ENCODE measurements around the gene NISCH. TPM values are rescaled to one million over a fixed set of nuclear protein-coding genes. Genes with fewer than 3 reads are reported as not detected.

Gene NISCH
- total RNA-seq, 1 experiment from 2014 or later = 8.1 TPM

DNA sequence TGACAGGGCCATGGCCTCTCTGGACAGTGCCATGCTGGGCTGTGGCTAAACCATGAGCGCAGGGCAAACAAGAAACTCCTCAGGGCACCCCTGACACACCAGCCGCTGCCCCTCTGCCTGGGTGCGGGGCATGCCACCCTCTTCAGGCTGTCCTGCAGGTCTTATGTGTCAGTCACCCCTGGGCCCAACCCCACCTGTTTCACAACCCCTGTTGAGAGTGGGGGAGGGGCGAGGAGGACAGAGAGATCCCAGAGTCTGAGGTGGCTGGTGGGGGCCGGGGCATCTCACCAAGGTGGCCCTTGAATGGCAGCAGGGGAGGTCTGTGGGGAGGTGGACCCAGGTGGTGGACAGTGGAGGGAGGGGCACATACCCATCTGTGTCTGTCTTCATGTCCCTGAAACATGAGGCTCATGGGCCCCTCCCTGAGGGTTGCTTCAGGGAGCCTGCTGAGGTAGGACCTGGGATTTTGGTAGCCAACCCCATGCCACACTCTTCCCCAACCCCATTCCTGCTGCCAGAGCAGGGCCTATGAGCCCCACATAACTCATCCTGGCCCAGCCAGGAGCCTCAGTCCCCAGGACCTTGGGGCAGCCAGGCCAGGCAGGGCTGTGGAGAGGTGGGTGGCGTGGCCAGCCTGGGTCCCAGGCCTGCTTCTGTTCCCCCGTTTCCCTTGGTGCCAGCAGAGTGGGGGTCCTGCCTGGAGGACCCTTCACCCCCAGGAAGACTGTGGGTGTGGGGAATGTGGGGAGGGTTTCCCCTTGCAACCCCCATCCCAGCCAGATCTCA, 38.0 kb downstream of the NISCH start:
- no peaks in the 10 kb centered on the region; the same call in 1 of the 2 replicates for H3K36me3 ChIP-seq
- no peak for DNase-seq
- H3K4me3 ChIP-seq = no peak overlapping the region
- H3K27me3 ChIP-seq = no peaks in the 10 kb centered on the region
- no peaks in the 10 kb centered on the region for H3K9me3 ChIP-seq

DNA sequence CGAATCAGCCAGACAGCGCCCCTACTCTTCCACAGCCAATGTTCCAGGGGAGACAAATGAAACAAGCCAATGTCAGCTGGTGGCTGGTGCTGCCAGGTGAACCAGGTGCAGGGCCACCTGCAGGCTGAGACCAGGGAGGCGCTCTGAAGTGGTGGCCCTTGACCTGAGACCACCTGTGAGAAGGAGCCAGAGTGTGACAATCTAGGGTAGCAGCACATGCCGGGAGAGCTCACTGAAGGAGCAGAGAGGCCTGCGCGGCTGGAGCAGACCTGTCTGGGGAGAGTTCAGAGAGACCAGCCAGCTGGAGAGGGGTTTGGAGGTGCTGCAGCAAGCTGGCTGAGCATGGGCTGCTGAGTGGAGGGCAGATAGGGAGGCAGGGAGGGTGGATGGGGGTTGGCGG, 39.0 kb downstream of the NISCH start:
- Histone ChIP-seq H3K4me3 (no peak overlapping the region), H3K9me3 (no peaks in the 10 kb centered on the region), H3K27me3 (no peaks in the 10 kb centered on the region), H3K36me3 (no peaks in the 10 kb centered on the region; the same call in 1 of the 2 replicates)
- no peak for DNase-seq

DNA sequence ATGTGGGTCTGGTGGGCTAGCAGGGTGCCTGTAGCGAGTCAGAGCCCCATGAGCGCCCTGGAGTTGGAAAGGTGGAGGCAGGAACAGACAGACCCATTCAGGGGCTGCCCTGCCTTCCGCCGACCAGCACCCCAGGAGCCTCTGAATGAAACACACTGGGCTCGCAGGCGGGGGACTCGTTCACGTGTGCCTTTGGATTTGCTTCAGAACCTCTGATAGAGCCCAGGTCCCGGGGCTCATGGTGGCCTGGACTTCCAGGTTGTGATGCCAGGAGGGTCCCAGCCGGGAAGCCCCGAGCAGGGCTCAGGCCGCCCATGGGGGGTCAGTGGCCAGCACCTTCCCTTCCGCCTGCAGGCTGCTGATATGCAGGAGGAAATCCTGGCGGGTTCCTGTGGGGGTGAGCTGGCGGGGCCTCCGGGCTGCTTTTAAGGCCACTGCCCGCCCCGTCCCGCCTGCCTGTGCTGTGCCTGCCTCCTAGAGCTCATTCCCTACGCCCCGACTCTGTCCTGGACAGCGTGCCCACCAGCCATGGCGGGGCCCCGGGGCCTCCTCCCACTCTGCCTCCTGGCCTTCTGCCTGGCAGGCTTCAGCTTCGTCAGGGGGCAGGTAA, 39.6 kb downstream of the NISCH start, which contains the start of gene STAB1:
Gene STAB1 (plus strand): TSS at position 453 of the 610 bp plus-strand sequence. CDS start 76 bp downstream, at position 529.
- DNase-seq = no peak
- H3K36me3 ChIP-seq = no peaks in the 10 kb centered on the region; the same call in 1 of the 2 replicates
- no peaks in the 10 kb centered on the region for H3K27me3 ChIP-seq
- no peak within 1 kb of the TSS for H3K4me3 ChIP-seq
- no peaks in the 10 kb centered on the region for H3K9me3 ChIP-seq

DNA sequence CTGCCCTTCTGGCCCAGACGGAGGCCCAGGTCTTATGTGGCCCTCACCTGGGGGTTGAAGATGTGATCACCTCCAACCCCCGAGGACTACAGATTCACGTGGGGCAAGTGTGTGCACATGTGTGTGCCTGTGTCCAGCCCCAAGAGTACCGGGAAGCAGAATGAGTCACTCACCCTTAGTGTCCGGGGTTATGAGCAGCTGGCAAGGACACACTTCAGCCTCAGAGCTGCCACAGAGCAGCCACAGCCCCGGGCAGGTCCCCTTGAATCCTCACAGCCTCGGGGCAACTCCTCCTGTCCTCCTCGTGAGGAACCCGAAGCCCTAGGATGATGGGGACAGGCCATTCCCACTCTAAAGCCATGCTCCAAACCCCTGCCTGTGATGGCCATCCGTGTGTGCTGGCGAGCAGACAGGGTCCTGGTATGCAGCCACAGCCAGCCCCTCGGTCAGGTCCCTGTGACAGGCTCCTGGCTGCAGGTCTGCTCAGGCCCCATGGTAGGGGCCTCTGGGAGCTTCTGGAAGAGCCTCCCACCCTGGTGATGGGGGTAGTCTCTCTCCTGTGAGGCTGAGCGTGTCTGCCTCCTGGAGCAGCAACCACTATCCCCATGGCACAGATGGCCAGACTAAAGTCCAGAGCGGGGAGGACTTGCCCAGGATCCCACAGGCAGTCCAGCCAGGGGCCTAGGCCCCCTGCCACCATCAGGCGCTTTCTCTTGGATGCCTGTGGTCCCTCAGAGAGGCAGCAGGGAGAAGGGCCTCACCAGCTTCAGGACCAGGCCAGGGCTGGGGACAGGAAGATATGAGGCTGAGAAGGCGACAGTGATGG, 40.6 kb downstream of the NISCH start:
- Histone ChIP-seq H3K9me3 (no peaks in the 10 kb centered on the region), H3K36me3 (no peaks in the 10 kb centered on the region; the same call in 1 of the 2 replicates), H3K27me3 (no peaks in the 10 kb centered on the region), H3K4me3 (no peak overlapping the region)
- peak; percentile 58 for DNase-seq

DNA sequence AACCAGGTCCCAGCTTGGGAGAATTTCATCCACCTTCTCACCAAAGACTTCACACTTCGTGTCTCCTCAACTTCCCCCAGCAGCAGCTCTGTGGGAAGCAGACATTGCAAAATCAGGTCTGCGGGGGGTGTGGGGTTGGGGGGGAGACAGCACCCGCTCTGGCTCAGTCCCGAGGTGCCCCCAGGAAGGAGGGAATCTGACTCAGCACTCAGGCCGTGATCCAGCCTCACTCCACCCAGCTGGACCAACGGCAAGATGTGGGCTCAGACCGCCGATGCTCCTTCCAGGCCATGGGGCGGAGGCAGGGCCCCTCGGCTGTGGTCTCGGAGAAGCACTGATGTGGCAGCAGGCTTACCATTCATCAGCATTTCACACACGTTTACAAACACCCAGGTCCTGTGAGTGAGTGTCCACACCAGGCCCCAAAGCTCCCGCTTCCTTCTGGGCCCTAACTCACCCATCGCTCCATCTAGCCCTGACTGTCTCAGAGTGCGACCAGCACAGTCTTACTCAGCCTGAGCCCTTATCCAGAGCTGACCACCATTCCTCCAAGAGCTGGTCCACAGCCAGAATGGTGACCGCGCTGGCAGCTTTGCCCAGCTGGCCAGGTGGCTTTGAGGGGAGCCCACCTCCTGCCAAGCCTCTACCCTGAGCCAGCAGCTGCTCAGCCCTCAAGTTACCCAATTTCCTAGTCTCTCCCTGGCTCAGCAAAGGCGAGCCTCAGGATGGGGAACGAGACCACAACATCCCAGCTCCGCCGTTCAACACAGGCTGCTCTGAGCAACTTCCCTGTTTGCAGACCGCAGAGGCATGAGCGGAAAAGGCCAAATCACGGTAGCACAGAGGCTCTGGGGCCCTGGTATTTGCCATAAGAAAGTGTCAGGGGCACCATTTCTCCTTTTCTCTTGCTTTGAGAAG, 43.0 kb downstream of the NISCH start:
- Histone ChIP-seq H3K9me3 (no peaks in the 10 kb centered on the region), H3K4me3 (no peak overlapping the region)
- DNase-seq = peak; percentile 68

DNA sequence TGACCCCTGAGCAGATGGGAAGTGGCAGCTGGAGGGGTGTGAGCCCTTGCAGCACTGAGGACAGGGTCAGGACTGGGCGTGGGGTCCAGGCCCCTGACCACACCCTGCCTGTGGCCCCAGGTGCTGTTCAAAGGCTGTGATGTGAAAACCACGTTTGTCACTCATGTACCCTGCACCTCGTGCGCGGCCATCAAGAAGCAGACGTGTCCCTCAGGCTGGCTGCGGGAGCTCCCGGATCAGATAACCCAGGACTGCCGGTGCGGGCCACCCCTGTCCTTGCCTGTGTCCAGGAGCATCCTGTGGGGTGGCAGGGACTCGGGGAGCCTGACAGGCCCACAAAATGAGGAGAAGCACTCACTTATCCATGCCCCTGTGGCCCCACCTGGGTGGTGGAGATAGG, 45.6 kb downstream of the NISCH start:
- H3K36me3 ChIP-seq = no peaks in the 10 kb centered on the region
- no peaks in the 10 kb centered on the region for H3K27me3 ChIP-seq
- no peak overlapping the region for H3K4me3 ChIP-seq
- no peaks in the 10 kb centered on the region for H3K9me3 ChIP-seq
- DNase-seq = no peak

More for the DNA sequence above, 43.0 kb downstream of the NISCH start:
- Histone ChIP-seq H3K27me3 (no peaks in the 10 kb centered on the region), H3K36me3 (no peaks in the 10 kb centered on the region)

DNA sequence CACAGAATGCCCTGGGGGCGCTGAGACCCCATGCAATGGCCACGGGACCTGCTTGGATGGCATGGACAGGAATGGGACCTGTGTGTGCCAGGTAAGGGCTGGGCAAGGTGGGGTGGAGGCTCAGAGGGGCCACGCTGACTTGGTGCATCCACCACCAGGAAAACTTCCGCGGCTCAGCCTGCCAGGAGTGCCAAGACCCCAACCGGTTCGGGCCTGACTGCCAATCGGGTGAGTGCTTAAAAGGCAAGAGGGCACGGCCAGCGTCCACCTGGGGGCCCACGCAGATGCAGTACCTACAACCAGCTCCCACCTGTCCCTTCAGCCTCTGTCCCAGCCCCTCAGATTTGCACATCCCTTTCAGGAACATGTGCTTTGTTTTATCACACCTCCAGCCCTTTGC, 46.6 kb downstream of the NISCH start:
- Histone ChIP-seq H3K36me3 (no peaks in the 10 kb centered on the region), H3K9me3 (no peaks in the 10 kb centered on the region), H3K27me3 (no peaks in the 10 kb centered on the region), H3K4me3 (no peak overlapping the region)
- no peak for DNase-seq

DNA sequence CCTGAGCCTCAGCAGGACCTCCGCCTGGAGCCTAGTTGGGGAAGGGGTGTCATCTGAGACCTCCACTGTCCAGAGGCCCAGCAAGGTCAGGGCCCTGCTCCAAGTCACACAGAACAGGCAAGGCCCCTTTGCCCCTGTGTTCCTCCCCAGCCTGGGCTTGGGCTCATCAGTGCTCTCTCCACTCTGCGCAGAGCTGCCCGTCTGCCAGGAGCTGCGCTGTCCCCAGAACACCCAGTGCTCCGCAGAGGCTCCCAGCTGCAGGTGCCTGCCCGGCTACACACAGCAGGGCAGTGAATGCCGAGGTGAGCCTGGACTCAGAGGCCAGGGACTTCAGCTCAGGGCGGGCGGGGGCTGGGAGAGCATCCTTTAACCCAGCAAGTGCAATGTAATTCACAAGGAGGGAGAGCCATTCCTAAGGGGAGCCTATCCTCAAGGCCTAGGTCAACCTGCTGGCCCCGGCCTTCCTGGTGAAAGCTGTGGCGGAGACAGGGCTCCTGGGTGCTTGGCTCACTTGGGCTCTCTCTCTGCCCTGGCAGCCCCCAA, 47.5 kb downstream of the NISCH start:
- no peak overlapping the region for H3K4me3 ChIP-seq
- no peak for DNase-seq

DNA sequence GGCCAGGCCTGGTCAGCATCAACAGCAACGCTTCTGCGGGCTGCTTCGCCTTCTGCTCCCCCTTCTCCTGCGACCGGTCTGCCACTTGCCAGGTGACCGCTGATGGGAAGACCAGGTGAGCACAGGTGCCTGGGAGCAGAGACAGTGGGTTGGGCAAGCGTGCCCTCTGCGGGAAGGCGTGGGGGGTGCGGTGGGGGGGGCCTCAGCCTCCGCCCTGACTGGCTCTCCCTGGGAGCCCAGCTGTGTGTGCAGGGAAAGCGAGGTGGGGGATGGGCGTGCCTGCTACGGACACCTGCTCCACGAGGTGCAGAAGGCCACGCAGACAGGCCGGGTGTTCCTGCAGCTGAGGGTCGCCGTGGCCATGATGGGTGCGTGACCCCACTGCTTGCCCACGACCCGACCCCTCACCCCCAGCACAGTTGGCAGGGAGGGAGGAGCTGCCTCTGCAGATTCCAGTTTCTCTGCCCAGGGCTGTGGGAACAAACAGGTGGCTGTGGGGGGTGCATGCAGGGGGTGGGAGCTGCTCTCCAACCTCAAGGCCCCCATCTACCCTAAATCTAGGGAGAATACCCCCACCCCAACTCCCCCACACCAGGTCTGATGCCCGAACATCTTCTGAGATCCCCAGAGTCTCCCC, 48.5 kb downstream of the NISCH start:
- Histone ChIP-seq H3K9me3 (no peaks in the 10 kb centered on the region), H3K4me3 (no peak overlapping the region), H3K36me3 (no peaks in the 10 kb centered on the region), H3K27me3 (no peaks in the 10 kb centered on the region)
- no peak for DNase-seq

More for the DNA sequence above, 47.5 kb downstream of the NISCH start:
- Histone ChIP-seq H3K36me3 (no peaks in the 10 kb centered on the region), H3K27me3 (no peaks in the 10 kb centered on the region), H3K9me3 (no peaks in the 10 kb centered on the region)

DNA sequence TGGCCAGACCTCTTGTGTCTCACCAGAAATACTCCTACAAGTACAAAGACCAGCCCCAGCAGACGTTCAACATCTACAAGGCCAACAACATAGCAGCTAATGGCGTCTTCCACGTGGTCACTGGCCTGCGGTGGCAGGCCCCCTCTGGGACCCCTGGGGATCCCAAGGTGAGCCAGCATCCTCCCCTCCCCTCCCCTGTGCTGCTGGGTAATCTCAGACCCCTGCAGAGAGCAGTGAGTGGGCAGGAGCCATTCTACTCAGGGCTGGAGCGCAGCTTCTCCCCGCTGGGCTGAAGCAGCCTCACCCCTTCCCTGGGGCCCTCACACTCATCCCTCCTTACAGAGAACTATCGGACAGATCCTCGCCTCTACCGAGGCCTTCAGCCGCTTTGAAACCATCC, 49.6 kb downstream of the NISCH start:
- Histone ChIP-seq H3K27me3 (no peaks in the 10 kb centered on the region), H3K36me3 (no peaks in the 10 kb centered on the region), H3K9me3 (no peaks in the 10 kb centered on the region), H3K4me3 (no peak overlapping the region)
- DNase-seq = no peak

DNA sequence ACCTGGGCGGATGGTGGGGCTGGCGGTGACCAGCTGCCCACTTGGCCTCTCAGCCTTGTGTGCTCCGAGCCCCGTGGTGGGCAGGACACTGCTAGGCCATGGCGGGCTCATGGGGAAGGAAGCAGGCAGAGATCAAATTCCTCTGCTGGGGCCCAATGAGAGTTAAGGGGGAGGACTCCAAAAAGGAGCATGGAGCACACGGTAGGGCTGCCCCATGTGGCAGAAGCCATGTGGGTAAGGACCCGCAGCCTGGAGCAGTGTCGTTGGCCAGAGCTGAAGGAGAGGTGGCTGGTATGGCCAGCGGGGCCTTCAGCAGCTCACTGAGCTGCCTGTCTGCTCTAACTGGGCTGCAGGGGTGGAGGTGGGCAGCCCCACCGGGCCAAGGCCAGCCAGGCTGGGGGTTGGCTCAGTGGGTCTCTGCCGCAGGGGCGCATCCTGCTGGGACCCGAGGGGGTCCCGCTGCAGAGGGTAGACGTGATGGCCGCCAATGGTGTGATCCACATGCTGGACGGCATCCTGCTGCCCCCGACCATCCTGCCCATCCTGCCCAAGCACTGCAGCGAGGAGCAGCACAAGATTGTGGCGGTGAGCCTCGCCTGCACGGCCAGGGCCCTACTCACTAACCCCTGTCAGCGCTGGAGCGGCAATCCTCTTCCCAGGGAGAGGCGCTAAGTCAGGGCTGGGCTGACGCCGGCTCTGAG, 51.0 kb downstream of the NISCH start:
- H3K4me3 ChIP-seq = no peak overlapping the region
- DNase-seq = no peak
- no peaks in the 10 kb centered on the region for H3K9me3 ChIP-seq
- H3K27me3 ChIP-seq = no peaks in the 10 kb centered on the region
- H3K36me3 ChIP-seq = no peaks in the 10 kb centered on the region

DNA sequence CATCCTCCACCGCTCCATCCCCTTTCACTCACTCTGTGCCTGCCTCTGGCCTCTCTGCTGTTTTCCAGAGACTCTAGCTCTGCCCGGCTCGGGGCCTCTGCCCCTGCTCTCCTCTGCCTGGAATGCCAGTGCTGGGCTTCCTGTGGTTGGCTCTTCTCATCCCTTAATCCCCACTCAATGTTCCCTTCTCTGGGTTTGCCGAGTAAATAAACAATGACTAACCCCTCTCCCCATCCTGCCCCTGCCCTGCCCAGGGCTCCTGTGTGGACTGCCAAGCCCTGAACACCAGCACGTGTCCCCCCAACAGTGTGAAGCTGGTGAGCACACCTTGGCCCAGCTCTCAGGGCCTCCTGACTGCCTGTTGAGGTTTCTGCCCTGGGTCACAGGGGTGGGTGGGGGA, 52.0 kb downstream of the NISCH start:
- no peaks in the 10 kb centered on the region for H3K36me3 ChIP-seq
- no peaks in the 10 kb centered on the region for H3K9me3 ChIP-seq
- DNase-seq = peak; percentile 83
- no peak overlapping the region for H3K4me3 ChIP-seq
- H3K27me3 ChIP-seq = no peaks in the 10 kb centered on the region

DNA sequence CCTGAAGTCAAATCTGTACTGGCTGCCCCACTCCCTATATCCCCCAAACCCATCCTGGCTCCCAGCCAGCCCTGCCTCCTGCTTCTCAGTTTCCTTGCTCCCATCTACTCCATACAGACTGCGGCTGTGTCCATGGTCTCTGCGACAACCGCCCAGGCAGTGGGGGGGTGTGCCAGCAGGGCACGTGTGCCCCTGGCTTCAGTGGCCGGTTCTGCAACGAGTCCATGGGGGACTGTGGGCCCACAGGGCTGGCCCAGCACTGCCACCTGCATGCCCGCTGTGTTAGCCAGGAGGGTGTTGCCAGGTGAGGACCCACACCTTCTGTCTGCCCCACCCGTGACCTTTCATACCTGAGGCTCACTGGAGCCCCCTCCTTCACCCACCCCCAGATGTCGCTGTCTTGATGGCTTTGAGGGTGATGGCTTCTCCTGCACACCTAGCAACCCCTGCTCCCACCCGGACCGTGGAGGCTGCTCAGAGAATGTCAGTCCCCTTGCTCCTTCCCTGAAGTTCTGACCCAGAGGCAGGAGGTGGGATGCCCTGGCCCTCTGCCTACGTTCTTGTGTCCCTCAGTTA, 54.4 kb downstream of the NISCH start:
- Histone ChIP-seq H3K4me3 (no peak overlapping the region), H3K36me3 (no peaks in the 10 kb centered on the region), H3K9me3 (no peaks in the 10 kb centered on the region), H3K27me3 (no peaks in the 10 kb centered on the region)
- no peak for DNase-seq

DNA sequence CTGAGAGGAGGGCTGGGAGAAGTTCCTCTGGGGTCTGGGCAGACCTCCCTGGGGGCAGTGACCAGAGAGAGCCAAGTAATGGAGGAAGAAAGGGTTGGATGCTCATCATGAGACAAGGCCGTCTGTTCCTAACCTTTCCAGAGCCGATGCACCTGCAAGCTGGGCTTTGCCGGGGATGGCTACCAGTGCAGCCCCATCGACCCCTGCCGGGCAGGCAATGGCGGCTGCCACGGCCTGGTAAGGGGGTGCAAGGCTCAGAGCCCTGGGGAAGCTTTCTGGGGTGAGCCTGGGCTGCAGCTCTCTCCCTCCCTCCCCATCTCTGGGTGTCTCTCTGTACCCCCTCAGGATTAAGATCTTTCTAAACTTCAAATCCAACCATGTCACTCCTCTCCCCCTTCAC, 56.1 kb downstream of the NISCH start:
- no peak overlapping the region for H3K4me3 ChIP-seq

DNA sequence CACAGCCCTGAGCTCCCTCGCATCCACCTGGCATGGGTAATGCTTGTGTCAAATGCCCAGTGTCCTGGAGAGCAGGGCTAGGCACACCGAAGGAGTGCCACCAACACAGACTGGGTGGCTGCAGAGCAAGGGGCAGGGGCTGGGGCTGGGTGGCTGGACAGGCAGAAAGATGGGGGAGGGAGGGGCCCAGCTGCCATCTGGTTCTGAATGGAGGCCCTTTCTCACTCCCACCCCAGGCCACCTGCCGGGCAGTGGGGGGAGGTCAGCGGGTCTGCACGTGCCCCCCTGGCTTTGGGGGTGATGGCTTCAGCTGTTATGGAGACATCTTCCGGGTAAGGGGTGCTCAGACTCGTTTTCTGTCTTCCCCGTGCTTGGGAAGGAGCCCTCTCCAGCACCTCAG, 56.7 kb downstream of the NISCH start:
- Histone ChIP-seq H3K4me3 (no peak overlapping the region), H3K27me3 (no peaks in the 10 kb centered on the region), H3K36me3 (no peaks in the 10 kb centered on the region), H3K9me3 (no peaks in the 10 kb centered on the region)
- no peak for DNase-seq

More for the DNA sequence above, 56.1 kb downstream of the NISCH start:
- H3K9me3 ChIP-seq = no peaks in the 10 kb centered on the region
- H3K36me3 ChIP-seq = no peaks in the 10 kb centered on the region
- H3K27me3 ChIP-seq = no peaks in the 10 kb centered on the region
- no peak for DNase-seq
